H9 (cell line): ENCODE results near the gene RYR3. TPM values are rescaled to one million over a fixed set of nuclear protein-coding genes. Genes with fewer than 3 reads are reported as not detected.

Source experiments
- DNase-seq: peaks from one replicate; pipeline ENCODE4 v3.0.0-alpha.2; 2017
- H2AFZ ChIP-seq: one replicate; pipeline ENCODE4 v1.6.1; 2013; ENCODE audit warnings: mild to moderate bottlenecking, low read length, control low read depth, moderate library complexity
- H2AK5ac ChIP-seq: 2 replicates; pipeline ENCODE4 v1.6.1; 2013; ENCODE audit warnings: low read length, control low read depth, mixed read lengths; ENCODE audit not compliant: insufficient read length
- H2BK120ac ChIP-seq: one replicate; pipeline ENCODE4 v1.6.1; 2013; ENCODE audit warnings: low read depth, mild to moderate bottlenecking, low read length, control low read depth, inconsistent platforms; ENCODE audit not compliant: poor library complexity, severe bottlenecking
- H2BK12ac ChIP-seq: 2 replicates; pipeline ENCODE4 v1.6.1; 2013; ENCODE audit warnings: low read length, control low read depth, mixed read lengths, low read depth; ENCODE audit not compliant: insufficient read length
- H2BK15ac ChIP-seq: 2 replicates; pipeline ENCODE4 v1.6.1; 2013; ENCODE audit warnings: low read depth, low read length, control low read depth
- H2BK20ac ChIP-seq: one replicate; pipeline ENCODE4 v1.6.1; 2013; ENCODE audit warnings: low read depth, mild to moderate bottlenecking, low read length, control low read depth, inconsistent platforms; ENCODE audit not compliant: poor library complexity, severe bottlenecking
- H2BK5ac ChIP-seq: 2 replicates; pipeline ENCODE4 v1.6.1; 2013; ENCODE audit warnings: low read length, control low read depth, mixed read lengths; ENCODE audit not compliant: insufficient read length
- H3K14ac ChIP-seq: 2 replicates; pipeline ENCODE4 v1.6.1; 2013; ENCODE audit warnings: low read length, control low read depth; ENCODE audit not compliant: insufficient read depth
- H3K18ac ChIP-seq: 2 replicates; pipeline ENCODE4 v1.6.1; 2013; ENCODE audit warnings: low read depth, mild to moderate bottlenecking, mixed read lengths, low read length, control low read depth; ENCODE audit not compliant: insufficient read length
- H3K23ac ChIP-seq: 2 replicates; pipeline ENCODE4 v1.6.1; 2013; ENCODE audit warnings: low read length, control low read depth, mixed read lengths, low read depth; ENCODE audit not compliant: insufficient read length
- H3K23me2 ChIP-seq: 2 replicates; pipeline ENCODE4 v1.6.1; 2013; ENCODE audit warnings: low read depth, mild to moderate bottlenecking, mixed read lengths, low read length, control low read depth; ENCODE audit not compliant: insufficient read length, poor library complexity, severe bottlenecking
- H3K27ac ChIP-seq: 2 replicates; pipeline ENCODE4 v1.5.1; 2013; ENCODE audit warnings: low read length, control low read depth, mixed read lengths, low read depth; ENCODE audit not compliant: insufficient read length
- H3K27me3 ChIP-seq: 2 replicates; pipeline ENCODE4 v1.6.1; 2013; ENCODE audit warnings: low read length, control low read depth, inconsistent platforms; ENCODE audit not compliant: insufficient read depth
- H3K4ac ChIP-seq: 2 replicates; pipeline ENCODE4 v1.6.1; 2013; ENCODE audit warnings: low read depth, mild to moderate bottlenecking, control low read depth, inconsistent platforms, low read length, moderate library complexity
- H3K4me1 ChIP-seq: 2 replicates; pipeline ENCODE4 v1.6.1; 2013; ENCODE audit warnings: low read length, control low read depth, inconsistent platforms; ENCODE audit not compliant: insufficient read depth
- H3K4me2 ChIP-seq: 2 replicates; pipeline ENCODE4 v1.6.1; 2013; ENCODE audit warnings: low read length, control low read depth, mixed read lengths; ENCODE audit not compliant: insufficient read length, insufficient read depth
- H3K56ac ChIP-seq: 2 replicates; pipeline ENCODE4 v1.6.1; 2013; ENCODE audit warnings: low read depth, mild to moderate bottlenecking, mixed read lengths, low read length, control low read depth; ENCODE audit not compliant: insufficient read length
- H3K79me1 ChIP-seq: 2 replicates; pipeline ENCODE4 v1.6.1; 2013; ENCODE audit warnings: low read depth, mild to moderate bottlenecking, moderate library complexity, low read length, control low read depth, inconsistent platforms; ENCODE audit not compliant: insufficient read depth, poor library complexity, severe bottlenecking
- H3K79me2 ChIP-seq: 2 replicates; pipeline ENCODE4 v1.6.1; 2013; ENCODE audit warnings: low read length, control low read depth, inconsistent platforms; ENCODE audit not compliant: insufficient read depth
- H3K9ac ChIP-seq: 2 replicates; pipeline ENCODE4 v1.6.1; 2013; ENCODE audit warnings: low read length, control low read depth, mixed read lengths; ENCODE audit not compliant: insufficient read length; ENCODE audit errors: extremely low read depth
- H3K9me3 ChIP-seq: one replicate; pipeline ENCODE4 v1.6.1; 2013; ENCODE audit warnings: low read depth, low read length, inconsistent platforms; ENCODE audit not compliant: control insufficient read depth
- H3T11ph ChIP-seq: one replicate; pipeline ENCODE4 v1.6.1; 2013; ENCODE audit warnings: mild to moderate bottlenecking, low read length, control low read depth, inconsistent platforms
- H4K20me1 ChIP-seq: one replicate; pipeline ENCODE4 v1.6.1; 2013; ENCODE audit not compliant: control insufficient read depth, insufficient read length, insufficient read depth
- H4K5ac ChIP-seq: 2 replicates; pipeline ENCODE4 v1.6.1; 2013; ENCODE audit warnings: low read depth, mild to moderate bottlenecking, mixed read lengths, low read length, control low read depth; ENCODE audit not compliant: insufficient read length
- H4K8ac ChIP-seq: replicated peaks from 2 replicates; pipeline ENCODE4 v1.6.1; 2013; ENCODE audit warnings: low read length, control low read depth, mixed read lengths, low read depth; ENCODE audit not compliant: insufficient read length
- H4K91ac ChIP-seq: 2 replicates; pipeline ENCODE4 v1.6.1; 2013; ENCODE audit warnings: low read depth, mild to moderate bottlenecking, moderate library complexity, mixed read lengths, low read length, control low read depth; ENCODE audit not compliant: insufficient read length
- H3K27ac Mint-ChIP-seq, 3 experiments: 2 replicates in 2 of 3; 3 replicates in 1 of 3; pipeline ENCODE4 v1.8.0; 2020 to 2021; ENCODE audit warnings: mixed read lengths in 3 of 3, mild to moderate bottlenecking in 1 of 3, moderate library complexity in 1 of 3
- H3K27me3 Mint-ChIP-seq: 2 replicates; pipeline ENCODE4 v1.8.0; 2021; ENCODE audit warnings: low read depth, mild to moderate bottlenecking, moderate library complexity, mixed read lengths
- H3K36me3 Mint-ChIP-seq, 3 experiments: 2 replicates in 2 of 3; 3 replicates in 1 of 3; pipeline ENCODE4 v1.8.0; 2020 to 2021; ENCODE audit warnings: low read depth in 3 of 3, mixed read lengths in 3 of 3; ENCODE audit not compliant: insufficient read depth in 1 of 3
- H3K4me1 Mint-ChIP-seq, 2 experiments: 2 replicates each; pipeline ENCODE4 v1.8.0; 2020; ENCODE audit warnings: mixed read lengths in 2 of 2
- H3K4me3 Mint-ChIP-seq, 2 experiments: 2 replicates in 1 of 2; 3 replicates in 1 of 2; pipeline ENCODE4 v1.8.0; 2020 to 2021; ENCODE audit warnings: mild to moderate bottlenecking in 2 of 2, mixed read lengths in 2 of 2, moderate library complexity in 1 of 2
- H3K9me3 Mint-ChIP-seq, 2 experiments: 2 replicates in 1 of 2; 3 replicates in 1 of 2; pipeline ENCODE4 v1.8.0; 2020; ENCODE audit warnings: mild to moderate bottlenecking in 2 of 2, mixed read lengths in 2 of 2, moderate library complexity in 1 of 2
- CTCF ChIP-seq: fragments of 200-600 bp; sonication (generic); conservative IDR thresholded peaks from 3 replicates; pipeline ENCODE4 v1.8.0; 2021; ENCODE audit warnings: antibody characterized with exemption, mild to moderate bottlenecking
- WGBS: extraction: QIAGEN DNeasy Blood & Tissue Kit; methylation state at CpG from one replicate; pipeline ENCODE4 v1.1.7; 2013; ENCODE audit warnings: missing lambda C conversion rate, low lambda C conversion rate, mixed read lengths; ENCODE audit not compliant: insufficient read length; ENCODE audit errors: extremely low coverage; 5-methylcytosine and 5-hydroxymethylcytosine counted together
- total RNA-seq: library from RNA; stranded (reverse); gene quantifications from 2 replicates; pipeline ENCODE4 v1.2.1, GENCODE V29; 2021

RYR3 gene
- total RNA-seq, 1 experiment from 2014 or later: 0.85 TPM

GRCh38 chr15:33913459-33913858 is 602.7 kb downstream of the RYR3 start:
- Histone ChIP-seq H2AFZ (no peak overlapping the region), H3K4me1 (peaks cover 5% of the 10 kb centered on the region; the same call in 1 of the 2 replicates), H3K79me1 (no peaks in the 10 kb centered on the region), H3K9me3 (no peaks in the 10 kb centered on the region), H2BK5ac (no peak overlapping the region), H2BK120ac (no peak overlapping the region), H2AK5ac (no peak overlapping the region), H3K27ac (no peak overlapping the region), H2BK15ac (no peak overlapping the region), H4K5ac (no peak overlapping the region), H3K27me3 (no peaks in the 10 kb centered on the region), H3K14ac (no peak overlapping the region), H3K23me2 (no peaks in the 10 kb centered on the region), H4K91ac (no peak overlapping the region), H3K4ac (no peak overlapping the region), H3K9ac (no peak overlapping the region), H3K56ac (no peak overlapping the region), H3K4me2 (no peak overlapping the region), H2BK12ac (no peak overlapping the region), H2BK20ac (no peak overlapping the region), H4K8ac (no peak overlapping the region), H3K23ac (no peak overlapping the region), H3T11ph (no peak overlapping the region), H3K79me2 (no peaks in the 10 kb centered on the region), H4K20me1 (no peaks in the 10 kb centered on the region), H3K18ac (no peak overlapping the region)
- no peaks in the 10 kb centered on the region for H3K27me3 Mint-ChIP-seq
- no peak for TF ChIP-seq CTCF
- no peak for DNase-seq
- H3K36me3 Mint-ChIP-seq: no peaks in the 10 kb centered on the region
- no peak overlapping the region for H3K27ac Mint-ChIP-seq
- H3K4me3 Mint-ChIP-seq: no peak overlapping the region
- no CpG with 5 or more reads among the region's 1 CpG for WGBS
- H3K9me3 Mint-ChIP-seq: no peaks in the 10 kb centered on the region
- H3K4me1 Mint-ChIP-seq: peaks cover 24 to 25% of the 10 kb centered on the region in 2 experiments

Other genes starting within 250 kb of the RYR3 start
- gene FMN1, start 116.3 kb upstream of the RYR3 start, total RNA-seq: 1.9 and 2.0 TPM in 2 replicates